Cardiac fibroblast (primary cell): ENCODE results near the gene HCN3.

Source experiments
- DNase-seq, 2 donors: peaks; one replicate each; pipeline versions ENCODE4 v3.0.0 to v3.0.0-alpha.2; 2010; ENCODE audit warnings: low read depth in 2 of 2
- H3K4me3 ChIP-seq, 2 donors: replicated peaks in 1 of 2; 1 replicate in 1 of 2; 2 replicates in 1 of 2; pipeline ENCODE4 v1.5.1; 2011; ENCODE audit warnings: low read depth in 2 of 2, low read length in 2 of 2, mild to moderate bottlenecking in 2 of 2, moderate library complexity in 1 of 2
- CTCF ChIP-seq: IDR thresholded peaks from one replicate; pipeline ENCODE4 v1.5.1; 2011; ENCODE audit warnings: low read depth, mild to moderate bottlenecking, low read length, inconsistent platforms

HCN3 gene

GRCh38 chr1:155305881-155306391, 28.7 kb downstream of the HCN3 start:
- no peak for TF ChIP-seq CTCF
- peak in 1 of 2 donors; percentile 32 for DNase-seq

DNA sequence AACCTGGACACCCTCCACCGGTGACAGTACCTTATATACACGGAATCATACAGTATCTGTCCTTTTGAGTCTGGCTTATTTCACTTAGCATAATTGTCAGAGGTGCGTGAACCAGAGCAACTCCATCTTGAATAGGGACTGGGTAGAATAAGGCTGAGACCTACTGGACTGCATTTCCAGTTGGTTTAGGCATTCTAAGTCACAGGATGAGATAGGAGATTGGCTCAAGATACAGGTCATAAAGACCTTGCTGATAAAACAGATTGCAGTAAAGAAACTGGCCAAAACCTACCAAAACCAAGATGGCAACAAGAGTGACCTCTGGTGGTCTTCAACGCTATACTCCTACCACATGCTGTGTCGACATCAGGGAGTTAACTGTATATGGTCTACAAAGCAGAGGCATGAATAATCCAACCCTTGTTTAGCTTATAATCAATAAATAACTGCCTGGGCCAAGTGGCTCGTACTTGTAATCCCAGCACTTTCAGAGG, 30.0 kb downstream of the HCN3 start:
- peak; percentile 32 for TF ChIP-seq CTCF

More at GRCh38 chr1:155305881-155306391, 28.7 kb downstream of the HCN3 start:
- H3K4me3 ChIP-seq: no peak overlapping the region

DNA sequence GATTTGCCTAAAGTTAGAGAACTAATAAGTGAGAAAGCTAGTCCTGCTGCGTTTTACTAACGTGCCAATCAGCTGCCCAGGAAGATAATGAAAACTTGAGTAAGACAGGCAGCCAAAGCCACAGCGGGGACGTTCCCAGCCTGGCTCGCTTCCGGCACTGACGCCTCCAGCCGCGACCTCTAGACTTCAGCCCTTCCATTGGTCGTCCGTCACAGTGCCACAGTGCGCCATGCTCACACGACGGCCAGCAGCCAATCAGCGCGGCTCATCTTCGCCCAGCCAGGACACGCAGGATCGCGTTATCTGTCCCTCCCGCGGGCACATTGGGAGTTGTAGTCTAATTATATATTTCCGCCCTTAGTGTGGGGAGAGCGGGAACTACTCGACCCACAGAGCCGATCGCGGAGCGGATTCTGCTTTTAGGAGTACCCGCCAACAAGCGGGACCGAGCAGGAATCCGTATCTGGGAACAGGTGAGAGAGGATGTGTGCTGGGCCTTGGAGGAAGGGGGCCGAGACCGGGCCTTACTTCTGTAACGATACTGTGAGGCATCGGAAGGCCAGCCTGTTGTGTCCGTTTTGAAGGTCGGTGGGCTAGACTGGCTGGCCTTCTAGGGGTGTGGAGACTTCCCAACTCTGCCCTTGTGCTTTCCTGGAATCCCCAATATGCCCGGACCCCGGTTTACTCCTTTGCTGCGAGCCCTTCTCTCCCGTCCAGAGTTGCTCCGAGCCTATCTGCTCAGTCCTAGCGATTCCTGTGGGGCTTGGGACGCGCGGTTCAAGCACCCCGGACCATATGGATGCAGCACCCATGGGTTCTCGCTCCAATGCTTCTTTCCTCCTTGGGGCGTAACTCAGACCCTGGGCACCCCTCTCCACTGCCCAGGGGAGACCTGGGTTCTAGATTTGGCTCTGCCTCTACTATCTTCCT, 31.5 kb downstream of the HCN3 start, which contains the start of gene FDPS:
Gene FDPS, plus strand, starts transcription at position 374 of the 930 bp plus-strand sequence. CDS start 924 bp downstream, outside the sequence.
- peak within 1 kb of the TSS; percentile 74 to 88 for H3K4me3 ChIP-seq

More for the DNA sequence above, 30.0 kb downstream of the HCN3 start:
- no peak overlapping the region for H3K4me3 ChIP-seq
- DNase-seq: peak; percentile 63 to 70

DNA sequence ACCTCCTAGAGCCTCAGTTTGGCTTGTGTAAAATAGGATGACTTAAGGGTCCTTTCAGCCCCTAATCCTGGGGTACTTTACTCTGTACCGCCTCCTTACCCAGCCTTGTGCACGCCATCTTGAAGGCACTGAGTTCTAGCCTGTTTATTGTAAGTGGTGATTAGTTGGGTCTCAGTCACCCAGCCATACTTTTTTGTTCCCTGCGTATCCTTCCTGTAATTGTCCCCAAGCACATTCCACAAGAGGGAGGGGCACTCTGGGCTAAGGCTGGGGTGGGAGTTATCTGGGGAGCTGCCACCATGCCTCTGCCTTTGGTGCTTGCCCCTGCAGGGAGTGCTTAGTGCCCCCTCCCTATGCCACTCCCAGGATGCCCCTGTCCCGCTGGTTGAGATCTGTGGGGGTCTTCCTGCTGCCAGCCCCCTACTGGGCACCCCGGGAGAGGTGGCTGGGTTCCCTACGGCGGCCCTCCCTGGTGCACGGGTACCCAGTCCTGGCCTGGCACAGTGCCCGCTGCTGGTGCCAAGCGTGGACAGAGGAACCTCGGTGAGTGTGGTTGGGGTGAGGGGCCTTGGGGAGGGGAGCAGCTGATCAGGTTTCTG, 32.3 kb downstream of the HCN3 start:
- TF ChIP-seq CTCF: no peak
- peak; percentile 30 to 35 for DNase-seq
- H3K4me3 ChIP-seq: peak overlapping the region; percentile 74 to 88

More for the DNA sequence above, 31.5 kb downstream of the HCN3 start, which contains the start of gene FDPS:
- DNase-seq: peak; percentile 99
- TF ChIP-seq CTCF: no peak

- DNase-seq: no peak
- H3K4me3 ChIP-seq: no peak overlapping the region
- no peak for TF ChIP-seq CTCF
Measured at GRCh38 chr1:155313261-155313660, 36.0 kb downstream of the HCN3 start.

DNA sequence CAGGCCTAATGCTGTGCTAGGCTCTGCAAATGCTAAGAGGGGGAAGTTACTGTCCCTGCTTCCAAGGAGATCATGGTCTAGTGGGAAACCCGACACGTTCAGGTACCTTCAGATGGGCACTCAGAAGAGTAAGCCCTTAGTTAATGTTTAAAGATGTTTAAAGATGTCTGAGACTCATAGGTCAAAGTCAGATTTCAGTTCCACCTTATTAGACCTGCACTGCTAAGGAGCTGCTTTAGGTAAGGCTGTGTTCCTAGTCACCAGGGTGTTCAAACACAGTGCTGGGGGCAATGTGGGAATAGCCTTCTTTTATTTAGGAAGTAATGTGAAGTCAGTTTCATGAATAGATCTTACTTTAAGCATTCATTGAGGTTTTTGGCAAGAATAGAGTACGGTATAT, 39.7 kb downstream of the HCN3 start:
- DNase-seq: no peak
- TF ChIP-seq CTCF: no peak
- H3K4me3 ChIP-seq: no peak overlapping the region
